HG02571 (cell line): ENCODE data around the gene FRS2.

ENCODE experiments used
- ATAC-seq: cut with Tn5 transposase; IDR thresholded peaks from one replicate; pipeline ENCODE4 v1.9.1; 2021; ENCODE audit warnings: mild to moderate bottlenecking, moderate library complexity; ENCODE audit not compliant: unreplicated experiment

The FRS2 gene

GRCh38 chr12:69524755-69525469 lies 54.7 kb downstream of the FRS2 start:
- no peak for ATAC-seq

- ATAC-seq, result no peak
Observed at GRCh38 chr12:69527506-69528272, 57.5 kb downstream of the FRS2 start.

GRCh38 chr12:69529021-69529420 lies 58.8 kb downstream of the FRS2 start:
- no peak for ATAC-seq

GRCh38 chr12:69533844-69534243 lies 63.7 kb downstream of the FRS2 start:
- ATAC-seq, result no peak

- peak; percentile 65 for ATAC-seq
Observed at GRCh38 chr12:69534389-69534822, 64.2 kb downstream of the FRS2 start.

GRCh38 chr12:69540987-69541386 lies 70.8 kb downstream of the FRS2 start:
- no peak for ATAC-seq

GRCh38 chr12:69544087-69544486 lies 73.9 kb downstream of the FRS2 start:
- no peak for ATAC-seq

- ATAC-seq, result no peak
Observed at GRCh38 chr12:69545081-69545480, 74.9 kb downstream of the FRS2 start.

GRCh38 chr12:69546693-69547438 lies 76.7 kb downstream of the FRS2 start:
- no peak for ATAC-seq

GRCh38 chr12:69548687-69549086 lies 78.5 kb downstream of the FRS2 start:
- no peak for ATAC-seq

- ATAC-seq, result no peak
Observed at GRCh38 chr12:69550569-69551350, 80.6 kb downstream of the FRS2 start.

GRCh38 chr12:69553628-69554248 lies 83.5 kb downstream of the FRS2 start:
- no peak for ATAC-seq

- ATAC-seq, result no peak
Observed at GRCh38 chr12:69555461-69555860, 85.3 kb downstream of the FRS2 start.

GRCh38 chr12:69556383-69556782 lies 86.2 kb downstream of the FRS2 start:
- ATAC-seq, result no peak

GRCh38 chr12:69563166-69563762 lies 93.1 kb downstream of the FRS2 start:
- no peak for ATAC-seq

- ATAC-seq, result no peak
Observed at GRCh38 chr12:69566603-69567002, 96.4 kb downstream of the FRS2 start.

- no peak for ATAC-seq
Observed at GRCh38 chr12:69569236-69569635, 99.0 kb downstream of the FRS2 start.

GRCh38 chr12:69570000-69570516 lies 99.9 kb downstream of the FRS2 start:
- ATAC-seq, result no peak

GRCh38 chr12:69570545-69571399 lies 100.6 kb downstream of the FRS2 start:
- peak; percentile 75 for ATAC-seq
